Bronchial epithelial cell (primary cell): ENCODE data around the gene ASPA. TPM values are rescaled to one million over a fixed set of nuclear protein-coding genes. Genes with fewer than 3 reads are reported as not detected.

ENCODE experiments used
- DNase-seq: peaks from one replicate; pipeline ENCODE4 v3.0.0-alpha.2; 2010; ENCODE audit warnings: low read depth
- FAIRE-seq: peaks from 2 replicates; lab custom pipeline; 2011; peaks lifted over from hg19 to GRCh38; lab: Jason Lieb, UNC
- H3K27me3 ChIP-seq: 2 replicates; pipeline ENCODE4 v1.5.1; 2011; ENCODE audit warnings: low read length; ENCODE audit not compliant: control insufficient read depth, insufficient read depth
- H3K36me3 ChIP-seq: 2 replicates; pipeline ENCODE4 v1.5.1; 2011; ENCODE audit warnings: low read length; ENCODE audit not compliant: control insufficient read depth, insufficient read depth
- H3K4me3 ChIP-seq: 2 replicates; pipeline ENCODE4 v1.5.1; 2011; ENCODE audit warnings: mild to moderate bottlenecking, low read depth, low read length, control low read depth
- CTCF ChIP-seq: IDR thresholded peaks from 2 replicates; pipeline ENCODE4 v1.5.1; 2011; ENCODE audit warnings: mild to moderate bottlenecking, moderate library complexity, low read length, control low read depth, inconsistent platforms; ENCODE audit not compliant: insufficient read depth, severe bottlenecking
- total RNA-seq: library from RNA; depleted of rRNA; stranded (reverse); fragments of >200 nt; gene quantifications from 2 replicates; pipeline ENCODE4 v1.2.1, GENCODE V29; 2014

Gene ASPA
- total RNA-seq, 1 donor from 2014 or later: not detected

GRCh38 chr17:3528880-3529511 lies 53.2 kb downstream of the ASPA start:
- FAIRE-seq (no peak), DNase-seq (peak; percentile 36)
- Histone ChIP-seq H3K4me3 (no peak overlapping the region), H3K36me3 (no peaks in the 10 kb centered on the region), H3K27me3 (no peaks in the 10 kb centered on the region)
- no peak for TF ChIP-seq CTCF

- no peak for TF ChIP-seq CTCF
- no peak for FAIRE-seq
- Histone ChIP-seq H3K27me3 (no peaks in the 10 kb centered on the region), H3K36me3 (no peaks in the 10 kb centered on the region), H3K4me3 (no peak overlapping the region)
- DNase-seq: no peak
Measured at GRCh38 chr17:3529817-3530741, 54.3 kb downstream of the ASPA start.

- DNase-seq (no peak), FAIRE-seq (no peak)
- Histone ChIP-seq H3K4me3 (no peak overlapping the region), H3K27me3 (no peaks in the 10 kb centered on the region), H3K36me3 (no peaks in the 10 kb centered on the region)
- no peak for TF ChIP-seq CTCF
Measured at GRCh38 chr17:3531266-3532101, 55.7 kb downstream of the ASPA start.

- TF ChIP-seq CTCF: no peak
- no peaks in the 10 kb centered on the region for H3K27me3 ChIP-seq
- no peak overlapping the region for H3K4me3 ChIP-seq
- no peak for FAIRE-seq
- no peaks in the 10 kb centered on the region for H3K36me3 ChIP-seq
- no peak for DNase-seq
Measured at GRCh38 chr17:3532106-3532858, 56.5 kb downstream of the ASPA start.

GRCh38 chr17:3532859-3533142 lies 57.0 kb downstream of the ASPA start:
- TF ChIP-seq CTCF: no peak
- DNase-seq (no peak), FAIRE-seq (no peak)
- Histone ChIP-seq H3K27me3 (no peaks in the 10 kb centered on the region), H3K36me3 (no peaks in the 10 kb centered on the region), H3K4me3 (no peak overlapping the region)
